Lung (tissue), 16 donors: ENCODE results near the gene CCDC174. TPM values are rescaled to one million over a fixed set of nuclear protein-coding genes. Genes with fewer than 3 reads are reported as not detected.
A peak's percentile ranks its signal among the peaks of the same experiment; 100 is the strongest.

Experiments used
- ATAC-seq: fragments of 200-7000 bp; cut with Tn5 transposase; one replicate; pipeline ENCODE4 v1.9.1; 2020; ENCODE audit warnings: moderate number of reproducible peaks; ENCODE audit not compliant: insufficient read depth, low FRiP score
- DNase-seq, 3 donors: peaks; one replicate each; pipeline ENCODE4 v3.0.0-alpha.2; 2013 to 2017
- H3K27ac ChIP-seq, 2 donors: one replicate each; pipeline ENCODE4 v1.5.1; 2013; ENCODE audit warnings: mild to moderate bottlenecking in 2 of 2, moderate library complexity in 2 of 2, control low read depth in 1 of 2, inconsistent platforms in 1 of 2, low read depth in 1 of 2, low read length in 1 of 2
- H3K27me3 ChIP-seq, 3 donors: one replicate each; pipeline ENCODE4 v1.5.1; 2013; ENCODE audit warnings: low read length in 2 of 3; ENCODE audit not compliant: control insufficient read depth in 3 of 3, insufficient read depth in 3 of 3
- H3K36me3 ChIP-seq, 4 donors: one replicate each; pipeline ENCODE4 v1.5.1; 2013; ENCODE audit warnings: low read length in 4 of 4, mild to moderate bottlenecking in 1 of 4, moderate library complexity in 1 of 4; ENCODE audit not compliant: control insufficient read depth in 4 of 4, insufficient read depth in 4 of 4
- H3K4me1 ChIP-seq, 5 donors: one replicate each; pipeline ENCODE4 v1.5.1; 2013; ENCODE audit warnings: low read length in 5 of 5, mild to moderate bottlenecking in 2 of 5, moderate library complexity in 1 of 5; ENCODE audit not compliant: control insufficient read depth in 5 of 5, insufficient read depth in 5 of 5
- H3K4me3 ChIP-seq: one replicate; pipeline ENCODE4 v1.5.1; 2013; ENCODE audit warnings: mild to moderate bottlenecking, control low read depth, moderate library complexity
- H3K9ac ChIP-seq, 2 donors: one replicate each; pipeline ENCODE4 v1.5.1; 2013; ENCODE audit warnings: low read length in 2 of 2, control low read depth in 1 of 2; ENCODE audit not compliant: insufficient read depth in 1 of 2
- H3K9me3 ChIP-seq, 4 donors: one replicate each; pipeline ENCODE4 v1.5.1; 2013; ENCODE audit warnings: low read length in 3 of 4, mild to moderate bottlenecking in 1 of 4, moderate library complexity in 1 of 4; ENCODE audit not compliant: control insufficient read depth in 4 of 4, insufficient read depth in 3 of 4
- WGBS, 2 donors: extraction: QIAGEN DNeasy Blood & Tissue Kit; methylation state at CpG; one replicate each; pipeline ENCODE4 v1.1.7; 2013; 5-methylcytosine and 5-hydroxymethylcytosine counted together
- long read RNA-seq, 5 donors: transcript quantifications; one replicate each; lab custom pipeline, GENCODE V29; 2026
- polyA plus RNA-seq, 2 donors: library from polyadenylated mRNA; stranded (reverse); fragments of 200-250 nt; gene quantifications; one replicate each; pipeline ENCODE4 v1.2.1, GENCODE V29; 2013
- total RNA-seq, 2 donors: library from RNA; depleted of rRNA in 1 of 2; stranded (reverse); fragments of >200 nt in 1 of 2; gene quantifications; one replicate each; pipeline ENCODE4 v1.2.1, GENCODE V29; 2014 to 2021
- TF ChIP-seq, protein P1 (sequence below): IDR thresholded peaks from 2 replicates; pipeline ENCODE4 v1.5.1; 2012; ENCODE audit warnings: mild to moderate bottlenecking; ENCODE audit errors: control extremely low read depth, extremely low read depth
- donor health status: control.
- donor health status: control.
- donor health status: Bipolar disorder and iron deficiency.
- donor health status: healthy.
- donor health status: DM: yes; HTN: yes; CAD: no.

Gene CCDC174
- total RNA-seq (10 to 100 TPM; 17.1 to 25.0 TPM), polyA plus RNA-seq (10 to 100 TPM; 11.7 to 22.3 TPM)
- long read RNA-seq, donor 1, partial matches to known transcripts: 8 of 12 reads
- long read RNA-seq, donor 1, other reads (novel, unspliced or antisense): 0 of 12 reads
- long read RNA-seq, donor 2, partial matches to known transcripts: 0 of 3 reads
- long read RNA-seq, donor 2, other reads (novel, unspliced or antisense): 0 of 3 reads
- long read RNA-seq, donor 3, partial matches to known transcripts: 0 of 3 reads
- long read RNA-seq, donor 3, other reads (novel, unspliced or antisense): 0 of 3 reads
- long read RNA-seq, donor 4, partial matches to known transcripts: 0 of 5 reads
- long read RNA-seq, donor 4, other reads (novel, unspliced or antisense): 0 of 5 reads
- long read RNA-seq, donor 5, partial matches to known transcripts: 7 of 15 reads
- long read RNA-seq, donor 5, other reads (novel, unspliced or antisense): 0 of 15 reads

DNA sequence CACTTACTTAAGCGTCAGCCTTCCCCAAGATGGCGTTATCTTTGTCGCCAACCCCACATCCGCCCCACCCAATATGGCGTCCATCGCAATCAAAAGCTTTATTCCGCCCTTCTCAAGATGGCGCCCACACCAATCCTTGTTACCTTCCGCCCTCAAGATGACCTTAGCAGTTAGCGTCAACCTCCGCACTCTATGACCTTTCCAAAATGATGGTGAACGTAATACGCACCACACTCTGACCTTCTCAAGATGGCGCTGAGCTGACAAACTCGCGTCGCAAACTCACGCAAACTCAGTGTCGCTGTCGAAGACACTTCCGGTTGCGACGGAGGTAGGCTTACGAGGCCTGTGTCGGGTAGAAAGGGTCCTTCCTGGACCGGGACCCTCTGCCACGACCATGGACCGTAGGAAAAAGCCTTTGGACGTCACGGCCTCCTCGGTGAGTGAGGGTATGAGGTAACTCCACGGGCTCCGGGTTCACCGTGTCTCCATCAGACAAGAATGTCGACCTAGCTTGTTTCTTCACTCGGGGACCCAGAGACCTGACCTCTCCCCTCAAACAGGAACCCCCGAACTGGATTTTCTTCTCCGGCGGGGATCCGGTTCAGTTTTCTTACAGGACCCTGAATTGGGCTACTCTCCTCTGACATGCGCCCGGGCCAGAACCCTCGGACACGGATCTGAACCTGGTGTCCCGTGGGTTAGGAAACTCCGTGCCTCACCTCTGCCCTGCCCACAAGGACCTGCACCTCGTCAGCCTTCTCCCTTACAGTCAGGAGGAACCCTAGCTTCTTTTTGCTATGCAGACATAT is at the start of gene CCDC174:
TSS of gene CCDC174 (plus strand) at position 323 of the 812 bp plus-strand sequence. CDS start at position 398, 75 bp downstream.
- DNase-seq: peak; percentile 97 to 100 (median 99)
- peak; percentile 99 for ATAC-seq
- WGBS, 2 donors: 0% methylated on average over 47 of the region's 47 CpGs
- H3K4me3 ChIP-seq: peak within 1 kb of the TSS; percentile 75
- peak within 1 kb of the TSS; percentile 80 to 96 for H3K27ac ChIP-seq
- H3K9me3 ChIP-seq: no peaks in the 10 kb centered on the region
- no peaks in the 10 kb centered on the region for H3K27me3 ChIP-seq
- peaks cover 0 to 12% (median 7%) of the 10 kb centered on the region in 5 donors for H3K4me1 ChIP-seq
- H3K9ac ChIP-seq: peak within 1 kb of the TSS; percentile 71 to 99
- TF ChIP-seq, protein P1, sequence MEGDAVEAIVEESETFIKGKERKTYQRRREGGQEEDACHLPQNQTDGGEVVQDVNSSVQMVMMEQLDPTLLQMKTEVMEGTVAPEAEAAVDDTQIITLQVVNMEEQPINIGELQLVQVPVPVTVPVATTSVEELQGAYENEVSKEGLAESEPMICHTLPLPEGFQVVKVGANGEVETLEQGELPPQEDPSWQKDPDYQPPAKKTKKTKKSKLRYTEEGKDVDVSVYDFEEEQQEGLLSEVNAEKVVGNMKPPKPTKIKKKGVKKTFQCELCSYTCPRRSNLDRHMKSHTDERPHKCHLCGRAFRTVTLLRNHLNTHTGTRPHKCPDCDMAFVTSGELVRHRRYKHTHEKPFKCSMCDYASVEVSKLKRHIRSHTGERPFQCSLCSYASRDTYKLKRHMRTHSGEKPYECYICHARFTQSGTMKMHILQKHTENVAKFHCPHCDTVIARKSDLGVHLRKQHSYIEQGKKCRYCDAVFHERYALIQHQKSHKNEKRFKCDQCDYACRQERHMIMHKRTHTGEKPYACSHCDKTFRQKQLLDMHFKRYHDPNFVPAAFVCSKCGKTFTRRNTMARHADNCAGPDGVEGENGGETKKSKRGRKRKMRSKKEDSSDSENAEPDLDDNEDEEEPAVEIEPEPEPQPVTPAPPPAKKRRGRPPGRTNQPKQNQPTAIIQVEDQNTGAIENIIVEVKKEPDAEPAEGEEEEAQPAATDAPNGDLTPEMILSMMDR: no peak
- peaks cover 3 to 16% (median 11%) of the 10 kb centered on the region in 4 donors for H3K36me3 ChIP-seq

DNA sequence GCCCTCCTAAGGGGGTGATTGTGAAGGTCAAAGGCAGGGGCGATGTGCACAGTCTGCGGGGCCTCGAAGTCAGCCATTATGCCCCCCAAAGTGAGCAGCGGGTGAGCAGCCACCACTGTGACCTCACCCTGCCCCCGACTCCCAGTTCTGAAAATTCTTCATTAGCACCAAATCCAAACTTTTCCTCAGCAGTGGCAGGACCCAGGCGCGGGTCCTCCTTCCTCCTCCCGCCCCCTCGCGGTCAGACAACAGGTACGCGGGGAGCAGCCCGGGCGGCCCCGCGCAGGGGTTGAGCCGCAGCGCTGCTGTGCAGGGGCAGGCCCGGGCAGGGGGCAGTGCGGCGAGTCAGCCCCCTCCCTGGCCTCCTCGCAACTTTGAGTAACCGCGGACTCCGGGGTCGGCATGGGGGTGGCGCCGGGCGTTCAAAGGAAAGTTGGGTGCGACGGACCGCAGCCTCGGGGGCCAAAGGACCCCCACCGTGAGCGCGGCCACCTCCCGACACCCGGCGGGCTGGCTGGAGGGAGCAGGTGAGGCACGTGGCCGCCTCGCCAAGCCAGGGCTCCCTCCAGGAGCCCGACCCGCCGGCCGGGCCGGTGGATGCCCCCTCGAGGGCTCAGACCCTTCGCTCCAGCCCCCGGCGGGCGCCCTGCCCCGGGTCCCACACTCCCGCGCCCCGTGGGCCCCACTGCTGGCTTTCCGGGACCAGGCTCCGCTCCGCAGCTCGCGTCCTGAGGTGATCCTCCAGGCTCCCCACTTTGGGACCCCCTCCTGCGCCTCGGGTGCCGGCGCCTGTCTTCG is 49.4 kb upstream of the CCDC174 start:
- no peak overlapping the region for H3K27ac ChIP-seq
- TF ChIP-seq, protein P1: no peak
- peaks cover 0 to 8% (median 0%) of the 10 kb centered on the region in 4 donors for H3K9me3 ChIP-seq
- no peaks in the 10 kb centered on the region for H3K36me3 ChIP-seq
- 3% methylated on average over 45 to 66 of the region's 66 CpGs for WGBS, 2 donors
- DNase-seq (no peak), ATAC-seq (no peak)
- peaks cover 0 to 39% (median 31%) of the 10 kb centered on the region in 3 donors for H3K27me3 ChIP-seq
- H3K4me1 ChIP-seq: peaks cover 0 to 8% (median 0%) of the 10 kb centered on the region in 5 donors
- no peak overlapping the region for H3K4me3 ChIP-seq
- H3K9ac ChIP-seq: no peak overlapping the region

GRCh38 chr3:14602804-14603644 is 48.5 kb upstream of the CCDC174 start:
- H3K4me3 ChIP-seq: no peak overlapping the region
- peaks cover 0 to 8% (median 0%) of the 10 kb centered on the region in 4 donors for H3K9me3 ChIP-seq
- 4 to 8% methylated on average over 36 to 85 of the region's 85 CpGs for WGBS, 2 donors
- ATAC-seq (no peak), DNase-seq (peak in 1 of 3 donors; percentile 7)
- no peak overlapping the region for H3K9ac ChIP-seq
- H3K4me1 ChIP-seq: peaks cover 0 to 8% (median 0%) of the 10 kb centered on the region in 5 donors
- TF ChIP-seq, protein P1: no peak
- H3K27me3 ChIP-seq: peaks cover 0 to 39% (median 31%) of the 10 kb centered on the region in 3 donors
- H3K36me3 ChIP-seq: no peaks in the 10 kb centered on the region
- no peak overlapping the region for H3K27ac ChIP-seq
